GM23338 (cell line): ENCODE results near the gene SPDL1. TPM values are rescaled to one million over a fixed set of nuclear protein-coding genes. Genes with fewer than 3 reads are reported as not detected.

Source experiments
- ATAC-seq: fragments of 200-7000 bp; cut with Tn5 transposase; 3 replicates; pipeline ENCODE4 v1.9.1; 2020
- DNase-seq: peaks from one replicate; pipeline ENCODE4 v3.0.0-alpha.2; 2015; ENCODE audit warnings: low spot score
- H2AFZ ChIP-seq: fragments of 200-600 bp; sonication (generic); 2 replicates; pipeline ENCODE4 v1.8.0; 2016; ENCODE audit warnings: antibody characterized with exemption, mild to moderate bottlenecking, moderate library complexity
- H3F3A ChIP-seq: fragments of 200-600 bp; sonication (generic); replicated peaks from 2 replicates; pipeline ENCODE4 v1.8.0; 2017; ENCODE audit warnings: antibody characterized with exemption, mixed run types, low read depth
- H3K27ac ChIP-seq: fragments of 200-600 bp; sonication (generic); 2 replicates; pipeline ENCODE4 v1.6.1; 2016; ENCODE audit warnings: low read depth
- H3K27me3 ChIP-seq: fragments of 200-600 bp; sonication (generic); 2 replicates; pipeline ENCODE4 v1.8.0; 2016; ENCODE audit warnings: mild to moderate bottlenecking, mixed run types, moderate library complexity; ENCODE audit not compliant: insufficient read depth
- H3K36me3 ChIP-seq: fragments of 200-600 bp; sonication (generic); 2 replicates; pipeline ENCODE4 v1.8.0; 2016; ENCODE audit warnings: mild to moderate bottlenecking; ENCODE audit not compliant: insufficient read depth
- H3K4me1 ChIP-seq: fragments of 200-600 bp; sonication (generic); 2 replicates; pipeline ENCODE4 v1.8.0; 2016; ENCODE audit warnings: mild to moderate bottlenecking, moderate library complexity; ENCODE audit not compliant: insufficient read depth
- H3K4me2 ChIP-seq: fragments of 200-600 bp; sonication (generic); 2 replicates; pipeline ENCODE4 v1.7.1; 2017; ENCODE audit warnings: mixed run types
- H3K4me3 ChIP-seq: fragments of 200-600 bp; sonication (generic); 2 replicates; pipeline ENCODE4 v1.6.1; 2016; ENCODE audit warnings: mixed run types
- H3K79me2 ChIP-seq: fragments of 200-600 bp; sonication (generic); replicated peaks from 2 replicates; pipeline ENCODE4 v1.8.0; 2017; ENCODE audit warnings: mild to moderate bottlenecking; ENCODE audit not compliant: insufficient read depth
- H3K9me2 ChIP-seq: fragments of 200-600 bp; sonication (generic); 2 replicates; pipeline ENCODE4 v1.8.0; 2017; ENCODE audit not compliant: insufficient read depth
- H4K20me1 ChIP-seq: fragments of 200-600 bp; sonication (generic); replicated peaks from 2 replicates; pipeline ENCODE4 v1.8.0; 2017; ENCODE audit warnings: mild to moderate bottlenecking; ENCODE audit not compliant: insufficient read depth
- H3K27ac Mint-ChIP-seq: 2 replicates; pipeline ENCODE4 v1.8.0; 2020; ENCODE audit warnings: inconsistent platforms, mild to moderate bottlenecking, moderate library complexity, mixed read lengths
- H3K27me3 Mint-ChIP-seq: 3 replicates; pipeline ENCODE4 v1.8.0; 2022; ENCODE audit warnings: low read depth, mild to moderate bottlenecking, moderate library complexity, mixed read lengths, inconsistent platforms; ENCODE audit not compliant: insufficient read depth, poor library complexity
- H3K36me3 Mint-ChIP-seq: 3 replicates; pipeline ENCODE4 v1.8.0; 2021; ENCODE audit warnings: low read depth, mild to moderate bottlenecking, inconsistent platforms, moderate library complexity, mixed read lengths
- H3K4me1 Mint-ChIP-seq: 3 replicates; pipeline ENCODE4 v1.8.0; 2020; ENCODE audit warnings: mild to moderate bottlenecking, inconsistent platforms, mixed read lengths
- H3K4me3 Mint-ChIP-seq: 3 replicates; pipeline ENCODE4 v1.8.0; 2021; ENCODE audit warnings: moderate library complexity, mild to moderate bottlenecking, inconsistent platforms, mixed read lengths
- H3K9me3 Mint-ChIP-seq: 3 replicates; pipeline ENCODE4 v1.8.0; 2020; ENCODE audit warnings: moderate library complexity, mild to moderate bottlenecking, inconsistent platforms, mixed read lengths
- CREB1 ChIP-seq: fragments of 250-450 bp; sonication (Bioruptor Pico); IDR thresholded peaks from 2 replicates; pipeline ENCODE4 v1.5.0; 2020; ENCODE audit warnings: low read depth, mild to moderate bottlenecking, moderate library complexity
- EZH2 ChIP-seq: fragments of 200-600 bp; sonication (generic); IDR thresholded peaks from one replicate; pipeline ENCODE4 v1.8.0; 2017; ENCODE audit warnings: antibody characterized with exemption, mild to moderate bottlenecking, low read depth; ENCODE audit not compliant: unreplicated experiment
- EZH2phosphoT487 ChIP-seq: fragments of 200-600 bp; sonication (generic); IDR thresholded peaks from one replicate; pipeline ENCODE4 v1.8.1; 2018; ENCODE audit warnings: antibody characterized with exemption; ENCODE audit not compliant: unreplicated experiment
- JUNB ChIP-seq: IDR thresholded peaks from one replicate; pipeline ENCODE4 v1.6.1; 2016; ENCODE audit warnings: antibody characterized with exemption; ENCODE audit not compliant: unreplicated experiment
- NANOG ChIP-seq: IDR thresholded peaks from 2 replicates; pipeline ENCODE4 v1.6.1; 2016; ENCODE audit warnings: antibody characterized with exemption, borderline replicate concordance
- POLR2AphosphoS5 ChIP-seq: IDR thresholded peaks from 2 replicates; pipeline ENCODE4 v1.6.1; 2016; ENCODE audit warnings: antibody characterized with exemption, low read depth
- STAT1 ChIP-seq: IDR thresholded peaks from one replicate; pipeline ENCODE4 v1.6.1; 2016; ENCODE audit warnings: antibody characterized with exemption; ENCODE audit not compliant: unreplicated experiment
- ZNF114 ChIP-seq: fragments of 250-450 bp; sonication (Bioruptor Pico); IDR thresholded peaks from 2 replicates; pipeline ENCODE4 v1.5.0; 2020; ENCODE audit warnings: mild to moderate bottlenecking, moderate library complexity
- ZNF331 ChIP-seq: fragments of 250-450 bp; sonication (Bioruptor Pico); IDR thresholded peaks from 2 replicates; pipeline ENCODE4 v1.5.0; 2020; ENCODE audit warnings: low read depth, mild to moderate bottlenecking, moderate library complexity
- polyA plus RNA-seq: library from polyadenylated mRNA; unstranded; fragments of >200 nt; fragmentation: Nextera tagmentation; extraction: Ambion mirVana; gene quantifications from 2 replicates; pipeline ENCODE4 v1.2.1, GENCODE V29; 2016
- total RNA-seq: library from RNA; depleted of rRNA; stranded (reverse); fragments of >200 nt; shearing (Covaris generic); gene quantifications from 2 replicates; pipeline ENCODE4 v1.2.3, GENCODE V29; 2014
- TF ChIP-seq, protein P1 (sequence below): IDR thresholded peaks from 2 replicates; pipeline ENCODE4 v1.6.1; 2016; ENCODE audit warnings: antibody characterized with exemption
- TF ChIP-seq, protein P2 (sequence below), 2 experiments: fragments of 200-600 bp in 1 of 2; sonication (generic) in 1 of 2; conservative IDR thresholded peaks; 2 replicates each; pipeline versions ENCODE4 v1.5.1 to v1.6.1; 2016 to 2017; ENCODE audit warnings: antibody characterized with exemption in 2 of 2, low read depth in 2 of 2, mild to moderate bottlenecking in 2 of 2, moderate library complexity in 1 of 2
- TF ChIP-seq, protein P3 (sequence below): IDR thresholded peaks from one replicate; pipeline ENCODE4 v1.6.1; 2018; ENCODE audit warnings: antibody characterized with exemption; ENCODE audit not compliant: unreplicated experiment
- TF ChIP-seq, protein P4 (sequence below): fragments of 250-450 bp; sonication (Bioruptor Pico); IDR thresholded peaks from 2 replicates; pipeline ENCODE4 v1.5.0; 2020; ENCODE audit warnings: mild to moderate bottlenecking, moderate library complexity

SPDL1 gene
- total and polyA plus RNA-seq, 2 experiments from 2014 or later: 76.9 to 79.6 TPM

DNA sequence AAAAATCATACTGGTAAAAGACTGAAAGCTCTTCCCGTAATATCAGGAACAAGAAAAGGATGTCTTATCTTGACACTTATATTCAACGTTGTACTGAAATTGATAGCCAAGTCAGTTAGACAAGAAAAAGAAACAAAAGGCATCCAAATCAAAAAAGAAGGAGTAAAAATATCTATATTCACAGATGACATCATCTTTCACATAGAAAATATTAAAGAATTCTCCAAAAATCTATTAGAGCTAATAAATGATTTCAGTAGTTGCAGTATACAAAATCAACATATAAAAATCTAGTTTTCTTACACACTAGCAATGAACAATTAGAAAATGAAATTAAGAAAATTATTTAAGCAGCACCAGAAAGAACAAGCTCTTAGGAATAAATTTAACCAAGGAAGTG lies 24.3 kb downstream of the SPDL1 start:
- no peaks in the 10 kb centered on the region for H4K20me1 ChIP-seq
- H3K4me3 ChIP-seq: no peak overlapping the region
- H3K36me3 Mint-ChIP-seq: peaks cover 11% of the 10 kb centered on the region; the same call in 2 of the 3 replicates
- H3K27me3 ChIP-seq: no peaks in the 10 kb centered on the region
- H2AFZ ChIP-seq: no peak overlapping the region
- no peak for ATAC-seq
- TF ChIP-seq, protein P1, sequence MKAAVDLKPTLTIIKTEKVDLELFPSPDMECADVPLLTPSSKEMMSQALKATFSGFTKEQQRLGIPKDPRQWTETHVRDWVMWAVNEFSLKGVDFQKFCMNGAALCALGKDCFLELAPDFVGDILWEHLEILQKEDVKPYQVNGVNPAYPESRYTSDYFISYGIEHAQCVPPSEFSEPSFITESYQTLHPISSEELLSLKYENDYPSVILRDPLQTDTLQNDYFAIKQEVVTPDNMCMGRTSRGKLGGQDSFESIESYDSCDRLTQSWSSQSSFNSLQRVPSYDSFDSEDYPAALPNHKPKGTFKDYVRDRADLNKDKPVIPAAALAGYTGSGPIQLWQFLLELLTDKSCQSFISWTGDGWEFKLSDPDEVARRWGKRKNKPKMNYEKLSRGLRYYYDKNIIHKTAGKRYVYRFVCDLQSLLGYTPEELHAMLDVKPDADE: no peak
- TF ChIP-seq EZH2phosphoT487 (no peak), STAT1 (no peak), ZNF114 (CRISPR knock-in tag) (no peak), EZH2 (no peak), CREB1 (CRISPR knock-in tag) (no peak), POLR2AphosphoS5 (no peak), NANOG (no peak), JUNB (no peak), ZNF331 (CRISPR knock-in tag) (no peak)
- TF ChIP-seq, protein P2, sequence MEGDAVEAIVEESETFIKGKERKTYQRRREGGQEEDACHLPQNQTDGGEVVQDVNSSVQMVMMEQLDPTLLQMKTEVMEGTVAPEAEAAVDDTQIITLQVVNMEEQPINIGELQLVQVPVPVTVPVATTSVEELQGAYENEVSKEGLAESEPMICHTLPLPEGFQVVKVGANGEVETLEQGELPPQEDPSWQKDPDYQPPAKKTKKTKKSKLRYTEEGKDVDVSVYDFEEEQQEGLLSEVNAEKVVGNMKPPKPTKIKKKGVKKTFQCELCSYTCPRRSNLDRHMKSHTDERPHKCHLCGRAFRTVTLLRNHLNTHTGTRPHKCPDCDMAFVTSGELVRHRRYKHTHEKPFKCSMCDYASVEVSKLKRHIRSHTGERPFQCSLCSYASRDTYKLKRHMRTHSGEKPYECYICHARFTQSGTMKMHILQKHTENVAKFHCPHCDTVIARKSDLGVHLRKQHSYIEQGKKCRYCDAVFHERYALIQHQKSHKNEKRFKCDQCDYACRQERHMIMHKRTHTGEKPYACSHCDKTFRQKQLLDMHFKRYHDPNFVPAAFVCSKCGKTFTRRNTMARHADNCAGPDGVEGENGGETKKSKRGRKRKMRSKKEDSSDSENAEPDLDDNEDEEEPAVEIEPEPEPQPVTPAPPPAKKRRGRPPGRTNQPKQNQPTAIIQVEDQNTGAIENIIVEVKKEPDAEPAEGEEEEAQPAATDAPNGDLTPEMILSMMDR (conservative IDR thresholded peaks at IDR 0.05; ENCODE audit: low read depth in 2 of 2): no peak
- TF ChIP-seq, protein P3, sequence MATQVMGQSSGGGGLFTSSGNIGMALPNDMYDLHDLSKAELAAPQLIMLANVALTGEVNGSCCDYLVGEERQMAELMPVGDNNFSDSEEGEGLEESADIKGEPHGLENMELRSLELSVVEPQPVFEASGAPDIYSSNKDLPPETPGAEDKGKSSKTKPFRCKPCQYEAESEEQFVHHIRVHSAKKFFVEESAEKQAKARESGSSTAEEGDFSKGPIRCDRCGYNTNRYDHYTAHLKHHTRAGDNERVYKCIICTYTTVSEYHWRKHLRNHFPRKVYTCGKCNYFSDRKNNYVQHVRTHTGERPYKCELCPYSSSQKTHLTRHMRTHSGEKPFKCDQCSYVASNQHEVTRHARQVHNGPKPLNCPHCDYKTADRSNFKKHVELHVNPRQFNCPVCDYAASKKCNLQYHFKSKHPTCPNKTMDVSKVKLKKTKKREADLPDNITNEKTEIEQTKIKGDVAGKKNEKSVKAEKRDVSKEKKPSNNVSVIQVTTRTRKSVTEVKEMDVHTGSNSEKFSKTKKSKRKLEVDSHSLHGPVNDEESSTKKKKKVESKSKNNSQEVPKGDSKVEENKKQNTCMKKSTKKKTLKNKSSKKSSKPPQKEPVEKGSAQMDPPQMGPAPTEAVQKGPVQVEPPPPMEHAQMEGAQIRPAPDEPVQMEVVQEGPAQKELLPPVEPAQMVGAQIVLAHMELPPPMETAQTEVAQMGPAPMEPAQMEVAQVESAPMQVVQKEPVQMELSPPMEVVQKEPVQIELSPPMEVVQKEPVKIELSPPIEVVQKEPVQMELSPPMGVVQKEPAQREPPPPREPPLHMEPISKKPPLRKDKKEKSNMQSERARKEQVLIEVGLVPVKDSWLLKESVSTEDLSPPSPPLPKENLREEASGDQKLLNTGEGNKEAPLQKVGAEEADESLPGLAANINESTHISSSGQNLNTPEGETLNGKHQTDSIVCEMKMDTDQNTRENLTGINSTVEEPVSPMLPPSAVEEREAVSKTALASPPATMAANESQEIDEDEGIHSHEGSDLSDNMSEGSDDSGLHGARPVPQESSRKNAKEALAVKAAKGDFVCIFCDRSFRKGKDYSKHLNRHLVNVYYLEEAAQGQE: no peak
- TF ChIP-seq, protein P4, sequence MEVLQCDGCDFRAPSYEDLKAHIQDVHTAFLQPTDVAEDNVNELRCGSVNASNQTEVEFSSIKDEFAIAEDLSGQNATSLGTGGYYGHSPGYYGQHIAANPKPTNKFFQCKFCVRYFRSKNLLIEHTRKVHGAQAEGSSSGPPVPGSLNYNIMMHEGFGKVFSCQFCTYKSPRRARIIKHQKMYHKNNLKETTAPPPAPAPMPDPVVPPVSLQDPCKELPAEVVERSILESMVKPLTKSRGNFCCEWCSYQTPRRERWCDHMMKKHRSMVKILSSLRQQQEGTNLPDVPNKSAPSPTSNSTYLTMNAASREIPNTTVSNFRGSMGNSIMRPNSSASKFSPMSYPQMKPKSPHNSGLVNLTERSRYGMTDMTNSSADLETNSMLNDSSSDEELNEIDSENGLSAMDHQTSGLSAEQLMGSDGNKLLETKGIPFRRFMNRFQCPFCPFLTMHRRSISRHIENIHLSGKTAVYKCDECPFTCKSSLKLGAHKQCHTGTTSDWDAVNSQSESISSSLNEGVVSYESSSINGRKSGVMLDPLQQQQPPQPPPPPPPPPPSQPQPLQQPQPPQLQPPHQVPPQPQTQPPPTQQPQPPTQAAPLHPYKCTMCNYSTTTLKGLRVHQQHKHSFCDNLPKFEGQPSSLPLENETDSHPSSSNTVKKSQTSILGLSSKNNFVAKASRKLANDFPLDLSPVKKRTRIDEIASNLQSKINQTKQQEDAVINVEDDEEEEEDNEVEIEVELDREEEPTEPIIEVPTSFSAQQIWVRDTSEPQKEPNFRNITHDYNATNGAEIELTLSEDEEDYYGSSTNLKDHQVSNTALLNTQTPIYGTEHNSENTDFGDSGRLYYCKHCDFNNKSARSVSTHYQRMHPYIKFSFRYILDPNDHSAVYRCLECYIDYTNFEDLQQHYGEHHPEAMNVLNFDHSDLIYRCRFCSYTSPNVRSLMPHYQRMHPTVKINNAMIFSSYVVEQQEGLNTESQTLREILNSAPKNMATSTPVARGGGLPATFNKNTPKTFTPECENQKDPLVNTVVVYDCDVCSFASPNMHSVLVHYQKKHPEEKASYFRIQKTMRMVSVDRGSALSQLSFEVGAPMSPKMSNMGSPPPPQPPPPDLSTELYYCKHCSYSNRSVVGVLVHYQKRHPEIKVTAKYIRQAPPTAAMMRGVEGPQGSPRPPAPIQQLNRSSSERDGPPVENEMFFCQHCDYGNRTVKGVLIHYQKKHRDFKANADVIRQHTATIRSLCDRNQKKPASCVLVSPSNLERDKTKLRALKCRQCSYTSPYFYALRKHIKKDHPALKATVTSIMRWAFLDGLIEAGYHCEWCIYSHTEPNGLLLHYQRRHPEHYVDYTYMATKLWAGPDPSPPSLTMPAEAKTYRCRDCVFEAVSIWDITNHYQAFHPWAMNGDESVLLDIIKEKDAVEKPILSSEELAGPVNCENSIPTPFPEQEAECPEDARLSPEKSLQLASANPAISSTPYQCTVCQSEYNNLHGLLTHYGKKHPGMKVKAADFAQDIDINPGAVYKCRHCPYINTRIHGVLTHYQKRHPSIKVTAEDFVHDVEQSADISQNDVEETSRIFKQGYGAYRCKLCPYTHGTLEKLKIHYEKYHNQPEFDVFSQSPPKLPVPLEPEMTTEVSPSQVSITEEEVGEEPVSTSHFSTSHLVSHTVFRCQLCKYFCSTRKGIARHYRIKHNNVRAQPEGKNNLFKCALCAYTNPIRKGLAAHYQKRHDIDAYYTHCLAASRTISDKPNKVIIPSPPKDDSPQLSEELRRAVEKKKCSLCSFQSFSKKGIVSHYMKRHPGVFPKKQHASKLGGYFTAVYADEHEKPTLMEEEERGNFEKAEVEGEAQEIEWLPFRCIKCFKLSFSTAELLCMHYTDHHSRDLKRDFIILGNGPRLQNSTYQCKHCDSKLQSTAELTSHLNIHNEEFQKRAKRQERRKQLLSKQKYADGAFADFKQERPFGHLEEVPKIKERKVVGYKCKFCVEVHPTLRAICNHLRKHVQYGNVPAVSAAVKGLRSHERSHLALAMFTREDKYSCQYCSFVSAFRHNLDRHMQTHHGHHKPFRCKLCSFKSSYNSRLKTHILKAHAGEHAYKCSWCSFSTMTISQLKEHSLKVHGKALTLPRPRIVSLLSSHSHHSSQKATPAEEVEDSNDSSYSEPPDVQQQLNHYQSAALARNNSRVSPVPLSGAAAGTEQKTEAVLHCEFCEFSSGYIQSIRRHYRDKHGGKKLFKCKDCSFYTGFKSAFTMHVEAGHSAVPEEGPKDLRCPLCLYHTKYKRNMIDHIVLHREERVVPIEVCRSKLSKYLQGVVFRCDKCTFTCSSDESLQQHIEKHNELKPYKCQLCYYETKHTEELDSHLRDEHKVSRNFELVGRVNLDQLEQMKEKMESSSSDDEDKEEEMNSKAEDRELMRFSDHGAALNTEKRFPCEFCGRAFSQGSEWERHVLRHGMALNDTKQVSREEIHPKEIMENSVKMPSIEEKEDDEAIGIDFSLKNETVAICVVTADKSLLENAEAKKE: no peak
- no peaks in the 10 kb centered on the region for H3K4me1 Mint-ChIP-seq
- peaks cover 12% of the 10 kb centered on the region; the same call in 2 of the 3 replicates for H3K9me3 Mint-ChIP-seq
- H3K4me3 Mint-ChIP-seq: no peak overlapping the region
- H3K4me2 ChIP-seq: no peak overlapping the region
- H3K36me3 ChIP-seq: 0 out of 2 replicates have a peak, but pooled peaks cover 8% of the 10 kb centered on the region
- no peaks in the 10 kb centered on the region for H3K4me1 ChIP-seq
- no peak for DNase-seq
- H3F3A ChIP-seq: no peaks in the 10 kb centered on the region
- no peaks in the 10 kb centered on the region for H3K79me2 ChIP-seq
- no peaks in the 10 kb centered on the region for H3K9me2 ChIP-seq
- H3K27ac Mint-ChIP-seq: no peak overlapping the region
- H3K27ac ChIP-seq: no peak overlapping the region
- peaks cover 2% of the 10 kb centered on the region for H3K27me3 Mint-ChIP-seq
